Activated CD4-positive, alpha-beta T cell treated with anti-CD3 and anti-CD28 coated beads, Interleukin-2, amount 10 ng/mL, durations not matched to agents 24 days and 14 days (primary cell): Measurements from ENCODE around the gene HOMER1. TPM values are rescaled to one million over a fixed set of nuclear protein-coding genes. Genes with fewer than 3 reads are reported as not detected.

Experiments used
- DNase-seq: peaks from one replicate; pipeline ENCODE4 v3.0.0; 2022
- H3K27ac Mint-ChIP-seq: one replicate; pipeline ENCODE4 v1.8.0; 2022; ENCODE audit warnings: mild to moderate bottlenecking, mixed read lengths
- H3K27me3 Mint-ChIP-seq: one replicate; pipeline ENCODE4 v1.8.0; 2022; ENCODE audit warnings: mixed read lengths
- H3K36me3 Mint-ChIP-seq: one replicate; pipeline ENCODE4 v1.8.0; 2022; ENCODE audit warnings: low read depth, mild to moderate bottlenecking, mixed read lengths
- H3K4me1 Mint-ChIP-seq: one replicate; pipeline ENCODE4 v1.8.0; 2021; ENCODE audit warnings: mixed read lengths
- H3K4me3 Mint-ChIP-seq: one replicate; pipeline ENCODE4 v1.8.0; 2022; ENCODE audit warnings: mild to moderate bottlenecking, moderate library complexity, mixed read lengths
- H3K9me3 Mint-ChIP-seq: one replicate; pipeline ENCODE4 v1.8.0; 2021; ENCODE audit warnings: mixed read lengths
- intact Hi-C: fragments of 100-400 bp; cut with micrococcal nuclease; formaldehyde crosslinking; loops from one replicate; pipeline ENCODE4 v1.15.1; 2023
- total RNA-seq: library from RNA; stranded (reverse); gene quantifications from 2 replicates; pipeline ENCODE4 v1.2.3, GENCODE V29; 2022

HOMER1 gene
- total RNA-seq, 1 donor from 2014 or later, result 15.0 TPM

DNA sequence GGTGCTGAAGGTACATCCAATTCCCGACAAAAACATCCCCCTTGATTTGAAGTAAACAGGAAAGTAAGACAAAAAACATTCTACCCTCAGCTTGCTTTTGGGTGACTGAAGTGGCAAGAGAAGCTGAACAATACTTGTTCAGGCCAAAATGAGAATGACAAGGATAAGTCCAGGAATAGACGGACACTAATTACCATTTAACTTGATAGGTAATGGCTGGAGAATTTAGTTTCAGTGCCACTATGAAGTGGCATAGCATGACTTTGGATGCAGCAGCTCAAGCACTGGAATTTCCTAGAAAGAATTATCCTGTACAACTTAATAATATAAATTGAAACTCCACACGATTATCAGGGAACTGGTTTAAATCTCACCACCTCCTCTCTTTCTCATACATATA, 49.7 kb downstream of the HOMER1 start:
- Mint-ChIP-seq H3K4me3 (no peak overlapping the region), H3K9me3 (no peaks in the 10 kb centered on the region), H3K4me1 (peaks cover 4% of the 10 kb centered on the region), H3K36me3 (no peaks in the 10 kb centered on the region), H3K27ac (no peak overlapping the region), H3K27me3 (peaks cover 9% of the 10 kb centered on the region)
- DNase-seq, result no peak
- intact Hi-C loops, result loop anchor here (1.0 to 10.0 kb wide), 3 partner anchors 99 to 437 kb away; no protein-coding TSS in a partner anchor

DNA sequence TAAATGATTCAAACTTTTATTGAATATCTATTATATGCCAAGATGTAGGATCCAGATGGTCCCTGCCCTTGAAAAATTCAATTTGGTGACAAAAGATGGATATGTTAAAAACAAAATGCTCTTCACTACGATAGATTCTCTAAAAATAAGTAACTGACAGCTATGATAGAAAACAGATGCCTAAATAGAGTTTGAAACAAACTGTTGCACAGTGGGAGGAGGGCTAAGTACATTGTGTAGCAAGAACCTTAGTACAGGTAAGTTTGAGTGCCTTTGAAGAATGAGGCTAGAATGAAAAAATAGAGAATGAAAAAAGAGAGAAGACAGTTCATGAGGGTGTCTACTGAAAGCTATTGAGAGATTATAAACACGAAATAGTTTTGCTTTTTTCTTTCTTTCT, 54.3 kb downstream of the HOMER1 start:
- intact Hi-C loops, result loop anchor here (5.0 to 10.0 kb wide), 2 partner anchors 95 to 432 kb away; no protein-coding TSS in a partner anchor
- no peak overlapping the region for H3K27ac Mint-ChIP-seq
- H3K4me3 Mint-ChIP-seq, result no peak overlapping the region
- peaks cover 8% of the 10 kb centered on the region for H3K27me3 Mint-ChIP-seq
- peaks cover 1% of the 10 kb centered on the region for H3K4me1 Mint-ChIP-seq
- H3K36me3 Mint-ChIP-seq, result peaks cover 2% of the 10 kb centered on the region
- H3K9me3 Mint-ChIP-seq, result no peaks in the 10 kb centered on the region
- DNase-seq, result no peak

- Mint-ChIP-seq H3K4me1 (no peaks in the 10 kb centered on the region), H3K9me3 (no peaks in the 10 kb centered on the region), H3K27ac (no peak overlapping the region), H3K36me3 (peaks cover 2% of the 10 kb centered on the region), H3K27me3 (peaks cover 7% of the 10 kb centered on the region), H3K4me3 (no peak overlapping the region)
- intact Hi-C loops, result no loop called here
- DNase-seq, result no peak
Observed at GRCh38 chr5:79456890-79457583, 56.9 kb downstream of the HOMER1 start.

- intact Hi-C loops, result no loop called here
- Mint-ChIP-seq H3K27me3 (peaks cover 7% of the 10 kb centered on the region), H3K4me1 (no peaks in the 10 kb centered on the region), H3K27ac (no peak overlapping the region), H3K36me3 (peaks cover 2% of the 10 kb centered on the region), H3K9me3 (no peaks in the 10 kb centered on the region), H3K4me3 (no peak overlapping the region)
- DNase-seq, result no peak
Observed at GRCh38 chr5:79456400-79456799, 57.5 kb downstream of the HOMER1 start.

GRCh38 chr5:79454043-79454442, 59.9 kb downstream of the HOMER1 start:
- intact Hi-C loops, result no loop called here
- H3K9me3 Mint-ChIP-seq, result no peaks in the 10 kb centered on the region
- no peak overlapping the region for H3K4me3 Mint-ChIP-seq
- H3K4me1 Mint-ChIP-seq, result no peaks in the 10 kb centered on the region
- no peak for DNase-seq
- peaks cover 1% of the 10 kb centered on the region for H3K27me3 Mint-ChIP-seq
- no peak overlapping the region for H3K27ac Mint-ChIP-seq
- H3K36me3 Mint-ChIP-seq, result peaks cover 4% of the 10 kb centered on the region

- H3K4me3 Mint-ChIP-seq, result no peak overlapping the region
- intact Hi-C loops, result no loop called here
Observed at GRCh38 chr5:79448336-79448735, 65.6 kb downstream of the HOMER1 start.

GRCh38 chr5:79436821-79437220, 77.1 kb downstream of the HOMER1 start:
- H3K9me3 Mint-ChIP-seq, result no peaks in the 10 kb centered on the region
- H3K27me3 Mint-ChIP-seq, result no peaks in the 10 kb centered on the region
- no peak overlapping the region for H3K4me3 Mint-ChIP-seq
- no peaks in the 10 kb centered on the region for H3K4me1 Mint-ChIP-seq
- DNase-seq, result no peak
- intact Hi-C loops, result no loop called here
- no peaks in the 10 kb centered on the region for H3K36me3 Mint-ChIP-seq
- no peak overlapping the region for H3K27ac Mint-ChIP-seq

More at GRCh38 chr5:79448336-79448735, 65.6 kb downstream of the HOMER1 start:
- Mint-ChIP-seq H3K36me3 (peaks cover 2% of the 10 kb centered on the region), H3K4me1 (no peaks in the 10 kb centered on the region), H3K27ac (no peak overlapping the region), H3K27me3 (peaks cover 1% of the 10 kb centered on the region), H3K9me3 (no peaks in the 10 kb centered on the region)
- no peak for DNase-seq

- Mint-ChIP-seq H3K27ac (no peak overlapping the region), H3K27me3 (no peaks in the 10 kb centered on the region), H3K4me1 (no peaks in the 10 kb centered on the region), H3K36me3 (no peaks in the 10 kb centered on the region), H3K9me3 (no peaks in the 10 kb centered on the region), H3K4me3 (no peak overlapping the region)
- no peak for DNase-seq
- intact Hi-C loops, result no loop called here
Observed at GRCh38 chr5:79436224-79436623, 77.7 kb downstream of the HOMER1 start.

GRCh38 chr5:79430196-79430595, 83.7 kb downstream of the HOMER1 start:
- Mint-ChIP-seq H3K9me3 (no peaks in the 10 kb centered on the region), H3K4me3 (no peak overlapping the region), H3K36me3 (no peaks in the 10 kb centered on the region), H3K4me1 (no peaks in the 10 kb centered on the region), H3K27me3 (no peaks in the 10 kb centered on the region), H3K27ac (no peak overlapping the region)
- no peak for DNase-seq
- intact Hi-C loops, result no loop called here

DNA sequence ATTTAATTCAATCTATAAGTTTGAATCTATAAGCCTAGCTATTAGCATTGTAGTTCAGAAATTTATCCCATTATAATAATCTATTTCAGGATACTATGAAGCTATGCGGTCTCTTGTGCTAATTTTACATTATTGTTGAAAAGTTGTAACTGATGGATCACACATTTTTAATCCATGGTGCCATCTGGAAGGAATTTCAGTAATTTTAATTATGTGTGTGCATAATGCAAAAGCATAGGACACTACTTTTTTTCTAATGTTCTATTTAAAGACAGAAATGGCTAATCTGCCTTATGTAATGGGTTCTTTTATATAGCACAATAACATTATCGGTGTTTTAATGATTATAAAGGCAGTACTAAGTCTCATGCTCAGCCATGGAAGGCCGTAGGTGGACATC, 90.6 kb downstream of the HOMER1 start:
- Mint-ChIP-seq H3K36me3 (no peaks in the 10 kb centered on the region), H3K4me3 (no peak overlapping the region), H3K27ac (no peak overlapping the region), H3K9me3 (no peaks in the 10 kb centered on the region), H3K27me3 (no peaks in the 10 kb centered on the region), H3K4me1 (no peaks in the 10 kb centered on the region)
- intact Hi-C loops, result no loop called here
- DNase-seq, result no peak

DNA sequence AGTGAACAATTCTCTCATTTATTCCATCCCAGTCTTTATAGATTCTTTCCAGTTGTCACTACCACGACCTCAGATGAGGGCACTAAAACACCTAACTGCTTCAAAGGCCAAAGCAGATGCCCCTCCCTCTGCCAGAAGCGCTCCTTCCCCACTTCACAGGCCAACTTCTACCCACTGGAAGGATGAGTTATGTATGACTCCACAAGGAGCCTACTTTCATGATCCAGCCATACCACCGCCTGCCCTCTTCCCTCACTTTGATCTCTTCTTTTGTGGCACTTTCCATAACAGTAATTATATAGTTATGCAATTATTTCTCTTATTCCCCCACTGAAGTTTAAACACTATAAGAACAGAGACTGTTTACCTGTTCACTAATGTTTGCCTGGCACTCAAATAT, 93.7 kb downstream of the HOMER1 start:
- no peaks in the 10 kb centered on the region for H3K4me1 Mint-ChIP-seq
- no peaks in the 10 kb centered on the region for H3K9me3 Mint-ChIP-seq
- H3K36me3 Mint-ChIP-seq, result no peaks in the 10 kb centered on the region
- intact Hi-C loops, result no loop called here
- H3K27me3 Mint-ChIP-seq, result no peaks in the 10 kb centered on the region
- DNase-seq, result no peak
- H3K27ac Mint-ChIP-seq, result no peak overlapping the region
- H3K4me3 Mint-ChIP-seq, result no peak overlapping the region

DNA sequence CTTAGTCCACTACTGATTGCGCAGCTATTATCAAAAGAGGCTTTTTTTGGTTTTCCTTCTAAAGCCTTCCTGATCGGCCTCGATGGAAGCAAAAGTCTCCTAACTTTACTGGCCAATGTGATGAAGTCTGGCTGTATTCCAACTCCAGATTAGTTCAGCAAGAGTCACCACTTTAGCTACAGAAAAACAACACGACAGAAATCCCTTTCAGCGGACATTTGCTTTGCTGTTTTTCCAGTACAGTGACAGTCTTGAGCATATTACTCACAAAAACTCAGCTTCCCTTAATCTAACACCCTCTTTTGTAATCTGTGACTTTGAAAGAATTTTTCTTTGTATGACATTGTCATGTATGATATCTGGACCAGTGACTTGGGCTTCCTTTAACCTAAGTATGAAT, 95.7 kb downstream of the HOMER1 start:
- H3K9me3 Mint-ChIP-seq, result no peaks in the 10 kb centered on the region
- no peak for DNase-seq
- no peak overlapping the region for H3K27ac Mint-ChIP-seq
- H3K4me3 Mint-ChIP-seq, result no peak overlapping the region
- intact Hi-C loops, result no loop called here
- H3K4me1 Mint-ChIP-seq, result no peaks in the 10 kb centered on the region
- no peaks in the 10 kb centered on the region for H3K36me3 Mint-ChIP-seq
- no peaks in the 10 kb centered on the region for H3K27me3 Mint-ChIP-seq

- H3K27ac Mint-ChIP-seq, result no peak overlapping the region
- H3K4me1 Mint-ChIP-seq, result no peaks in the 10 kb centered on the region
- no peak for DNase-seq
- intact Hi-C loops, result no loop called here
- no peaks in the 10 kb centered on the region for H3K36me3 Mint-ChIP-seq
- no peaks in the 10 kb centered on the region for H3K27me3 Mint-ChIP-seq
- no peaks in the 10 kb centered on the region for H3K9me3 Mint-ChIP-seq
- H3K4me3 Mint-ChIP-seq, result no peak overlapping the region
Observed at GRCh38 chr5:79417495-79417894, 96.4 kb downstream of the HOMER1 start.

DNA sequence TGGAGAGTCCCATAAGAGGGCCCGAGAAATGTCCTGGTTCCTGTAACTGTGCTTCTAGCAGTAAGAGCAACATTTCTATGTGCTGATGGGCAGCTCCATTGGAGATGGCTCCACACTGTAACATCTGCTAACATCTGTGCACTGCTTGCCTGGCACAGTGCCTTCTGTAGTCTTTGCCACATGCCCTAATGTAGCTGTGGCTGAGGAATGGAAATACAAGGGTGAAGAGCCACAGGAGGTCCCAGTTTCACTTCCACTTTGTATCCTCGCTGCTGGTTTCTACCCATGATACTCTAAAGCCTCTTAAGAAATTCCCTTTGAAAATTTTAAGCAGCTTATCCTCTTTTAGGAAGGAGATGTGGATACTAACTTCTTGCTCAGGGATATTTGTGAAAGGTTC, 97.4 kb downstream of the HOMER1 start:
- Mint-ChIP-seq H3K27me3 (no peaks in the 10 kb centered on the region), H3K27ac (no peak overlapping the region), H3K36me3 (no peaks in the 10 kb centered on the region), H3K9me3 (no peaks in the 10 kb centered on the region), H3K4me1 (no peaks in the 10 kb centered on the region), H3K4me3 (peak overlapping the region; percentile 17)
- intact Hi-C loops, result no loop called here
- DNase-seq, result no peak

DNA sequence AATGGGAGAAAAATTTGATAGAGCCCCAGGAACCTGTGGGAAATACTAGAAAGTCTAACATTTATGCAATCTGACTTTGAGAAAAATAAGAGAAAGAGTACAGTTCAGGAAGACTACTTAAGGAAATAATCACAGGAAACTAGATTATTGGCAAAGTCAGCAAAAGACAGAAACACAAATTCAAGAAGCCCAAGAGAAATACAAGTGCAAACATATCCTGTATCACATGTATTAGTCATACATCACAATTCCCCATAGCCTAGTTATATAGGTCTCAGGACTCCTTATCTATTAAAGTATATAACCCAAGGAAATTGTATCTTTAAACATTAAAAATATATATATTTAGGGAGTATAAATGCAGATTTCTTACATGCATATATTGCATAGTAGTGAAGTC, 100.8 kb downstream of the HOMER1 start:
- Mint-ChIP-seq H3K36me3 (peaks cover 2% of the 10 kb centered on the region), H3K4me3 (no peak overlapping the region), H3K27me3 (no peaks in the 10 kb centered on the region), H3K4me1 (no peaks in the 10 kb centered on the region), H3K27ac (no peak overlapping the region), H3K9me3 (no peaks in the 10 kb centered on the region)
- intact Hi-C loops, result no loop called here
- no peak for DNase-seq
